ENCODE results near the gene KPTN. TPM values are rescaled to one million over a fixed set of nuclear protein-coding genes. Genes with fewer than 3 reads are reported as not detected.
"Not testable (repeated sequence)": the region's sequence is repeated elsewhere in the genome, so short reads cannot be mapped to it uniquely, and the experiment has no call there.

KPTN gene
- total RNA-seq, 1 donor from 2014 or later = 4.1 TPM

DNA sequence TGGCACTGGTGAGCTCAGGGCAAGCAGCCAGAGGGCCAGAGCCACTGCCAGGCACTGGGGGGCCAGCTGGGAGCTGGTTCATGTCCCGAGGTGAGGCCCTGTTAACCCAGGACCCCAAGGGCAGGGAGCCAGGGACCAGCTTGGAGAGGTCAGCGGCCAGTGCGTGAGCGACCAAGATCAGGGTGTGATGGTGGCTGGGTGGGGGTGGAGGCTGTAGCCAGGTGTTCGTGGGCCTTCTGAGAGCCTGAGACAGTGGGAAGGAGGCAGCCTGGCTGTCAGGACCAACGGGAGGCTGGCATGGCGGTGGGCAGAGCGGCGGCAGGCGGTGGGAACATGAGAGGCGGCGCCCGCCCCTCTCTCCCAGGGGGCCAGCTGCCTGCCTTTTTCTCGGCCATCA lies 8.1 kb upstream of the KPTN start:
- no peak for DNase-seq (ENCODE audit: low spot score)

GRCh38 chr19:47491358-47492136 lies 7.5 kb upstream of the KPTN start:
- no peak for DNase-seq (ENCODE audit: low spot score)

GRCh38 chr19:47490847-47491246 lies 6.8 kb upstream of the KPTN start:
- no peak for DNase-seq (ENCODE audit: low spot score)

- DNase-seq (ENCODE audit: low spot score) = no peak
Measured at GRCh38 chr19:47490031-47490430, 6.0 kb upstream of the KPTN start.

DNA sequence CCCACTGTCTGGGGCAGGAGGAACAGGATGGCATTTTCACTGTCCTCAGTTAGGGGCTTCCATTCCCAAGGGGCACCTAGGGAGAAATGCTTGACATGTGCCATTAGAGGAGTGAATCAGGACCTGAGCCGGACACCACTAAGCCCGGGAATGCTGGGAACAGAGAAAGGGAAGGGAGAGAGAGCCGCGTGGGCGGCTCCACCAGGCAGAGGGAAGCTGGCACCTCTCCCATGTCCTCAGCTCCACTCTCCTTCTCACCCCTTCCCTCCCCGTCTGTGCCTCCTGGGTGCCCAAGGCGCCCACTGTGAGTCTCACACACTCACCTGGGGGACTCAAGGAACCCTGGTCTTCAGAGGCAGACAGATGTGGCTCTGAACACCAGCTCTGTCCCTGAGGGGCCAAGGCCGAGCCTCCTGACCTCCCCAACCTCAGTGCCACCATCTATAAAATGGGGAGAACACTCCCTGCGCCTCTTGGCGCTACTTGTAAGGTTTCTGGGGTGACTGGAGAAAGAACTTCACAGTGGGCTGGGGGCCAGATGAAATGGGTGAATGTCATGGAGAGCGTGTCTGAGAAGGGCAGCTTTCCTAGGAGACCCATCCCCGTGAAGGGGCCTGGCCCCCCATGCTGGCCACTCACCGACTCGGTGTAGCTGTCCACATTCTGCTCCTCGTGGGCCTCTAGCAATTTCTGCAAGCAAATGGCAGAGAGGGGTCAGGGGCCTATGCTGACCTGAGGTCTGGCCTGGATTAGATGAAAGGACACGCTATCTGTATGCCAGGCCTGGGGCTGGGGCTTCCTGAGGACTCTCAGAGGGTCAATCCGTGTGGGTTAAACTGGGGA lies 5.3 kb upstream of the KPTN start:
- no peak for DNase-seq (ENCODE audit: low spot score)

DNA sequence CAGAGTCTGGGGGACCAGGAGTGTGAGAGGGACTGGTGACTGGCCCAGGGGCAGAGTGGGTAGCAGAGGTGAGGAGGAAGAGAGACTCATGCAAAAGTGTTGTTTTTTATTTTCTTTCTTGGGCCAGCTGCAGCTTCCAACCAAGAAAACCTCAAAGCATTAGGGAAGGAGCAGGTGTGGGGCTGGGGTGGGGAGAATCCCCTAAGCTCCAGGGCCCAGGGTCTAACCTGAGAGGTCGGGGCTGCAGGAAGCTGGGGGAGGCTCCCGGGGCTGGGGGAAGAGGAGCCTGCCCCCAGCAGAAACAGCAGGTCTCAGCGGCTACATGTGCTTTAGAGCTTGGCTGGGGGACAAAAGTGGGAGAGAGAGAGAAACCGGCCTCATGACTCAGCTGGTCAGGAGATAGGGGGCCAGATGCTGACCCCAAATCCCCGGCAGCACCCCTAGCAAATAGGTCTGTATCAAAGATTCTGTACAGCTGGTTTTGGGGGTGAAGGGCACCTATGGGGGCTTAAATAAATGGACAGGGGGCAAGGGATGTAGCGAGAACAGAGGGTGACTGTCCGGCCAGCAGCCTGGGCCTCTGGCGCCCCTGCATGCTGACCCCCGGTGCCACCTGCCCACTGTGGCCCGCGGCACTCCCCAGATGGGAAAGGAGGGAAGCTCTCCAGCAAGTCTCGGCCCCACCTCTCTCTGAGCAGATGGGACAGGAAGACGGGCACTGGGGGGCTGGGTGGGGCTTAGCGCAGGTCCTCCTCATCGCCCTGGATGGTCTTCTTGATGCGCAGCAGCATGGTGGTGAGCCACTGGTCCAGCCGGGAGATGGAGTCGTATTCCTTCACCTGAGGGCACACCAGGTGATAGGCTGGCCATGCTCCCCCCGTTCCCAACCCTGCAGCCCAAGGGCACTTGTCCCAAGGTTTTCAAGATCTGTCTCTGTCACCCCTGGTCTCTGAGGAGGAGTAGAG lies 3.8 kb upstream of the KPTN start:
- no peak for DNase-seq (ENCODE audit: low spot score)

GRCh38 chr19:47486900-47487299 lies 2.9 kb upstream of the KPTN start:
- no peak for DNase-seq (ENCODE audit: low spot score)

GRCh38 chr19:47486220-47486619 lies 2.2 kb upstream of the KPTN start:
- not testable (repeated sequence) for DNase-seq (ENCODE audit: low spot score)

- DNase-seq (ENCODE audit: low spot score) = no peak
Measured at GRCh38 chr19:47485210-47485609, 1.2 kb upstream of the KPTN start.

GRCh38 chr19:47483200-47483599 lies 819 bp downstream of the KPTN start:
- no peak for DNase-seq (ENCODE audit: low spot score)

DNA sequence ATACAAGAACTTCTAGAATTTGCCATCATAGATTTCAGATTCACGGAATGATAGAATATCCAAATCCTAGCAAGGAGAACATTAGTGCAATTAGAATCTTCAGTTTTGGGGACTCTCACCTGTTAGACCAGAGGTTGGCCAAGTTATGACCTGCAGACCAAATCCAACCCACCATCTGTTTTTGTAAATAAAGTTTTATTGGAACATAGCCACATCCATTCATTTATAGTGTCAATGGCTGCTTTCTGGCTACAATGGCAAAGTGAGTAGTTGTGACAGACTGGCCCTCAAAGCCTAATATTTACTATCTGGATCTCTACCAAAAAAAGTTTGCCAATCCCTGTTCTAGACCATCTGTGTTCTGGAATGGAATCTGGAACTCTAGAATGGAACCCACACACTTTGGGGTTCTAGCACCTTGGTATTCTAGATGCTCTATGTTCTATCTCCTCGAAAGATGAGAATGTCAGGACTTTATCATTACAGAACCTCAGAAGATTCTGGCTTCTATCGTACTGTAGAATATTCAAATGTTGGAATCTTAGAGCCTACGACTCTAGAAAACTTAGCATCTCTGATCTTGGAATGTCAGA lies 2.5 kb downstream of the KPTN start:
- DNase-seq (ENCODE audit: low spot score) = no peak

DNA sequence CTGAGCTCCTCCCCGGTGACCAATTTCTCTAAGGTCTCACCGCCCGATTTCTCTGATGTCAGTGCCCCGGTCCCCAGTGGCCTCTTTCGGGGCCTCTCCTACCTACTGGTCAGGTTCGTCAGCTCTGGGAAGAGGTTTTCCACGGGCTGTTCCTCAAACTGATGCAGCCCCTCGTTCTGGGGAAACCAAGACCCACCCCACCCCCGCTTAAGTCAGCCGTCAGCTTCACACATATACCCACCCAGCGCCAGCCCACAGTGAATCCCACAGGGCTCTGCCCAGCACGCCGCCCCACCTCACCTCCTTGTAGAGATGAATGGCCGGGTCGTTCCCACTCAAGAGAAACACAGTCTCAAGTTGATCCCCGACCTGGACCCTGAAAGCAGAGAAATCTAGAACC lies 3.4 kb downstream of the KPTN start:
- no peak for DNase-seq (ENCODE audit: low spot score)

- DNase-seq (ENCODE audit: low spot score) = no peak
Measured at GRCh38 chr19:47479701-47480503, 4.1 kb downstream of the KPTN start.

DNA sequence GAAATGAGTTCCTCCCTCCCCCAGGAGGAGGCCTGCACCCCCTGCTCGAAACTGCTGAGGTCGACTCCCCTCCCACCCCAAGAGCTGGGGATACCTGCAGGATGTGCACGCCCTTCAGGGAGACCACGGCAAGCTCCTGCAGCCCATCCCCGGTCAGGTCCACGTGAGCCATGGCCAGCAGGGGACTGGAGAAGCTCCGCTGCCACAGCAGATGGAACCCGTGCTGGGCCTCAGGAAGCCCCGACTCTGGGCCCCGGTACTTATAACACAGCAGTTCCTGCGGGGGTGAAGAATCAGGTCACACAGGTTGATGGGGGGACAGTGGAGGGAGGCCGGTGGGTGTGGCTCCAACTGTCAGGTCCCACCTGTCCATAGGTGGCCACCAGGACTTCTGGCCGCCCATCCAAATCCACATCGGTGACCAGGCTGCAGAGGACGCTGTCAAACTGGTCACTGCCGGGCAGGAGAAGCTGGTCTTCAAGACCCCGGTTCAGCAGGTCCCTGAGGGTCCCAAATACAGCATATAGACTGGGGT lies 7.5 kb downstream of the KPTN start:
- no peak for DNase-seq (ENCODE audit: low spot score)

GRCh38 chr19:47475465-47475864 lies 8.6 kb downstream of the KPTN start:
- DNase-seq (ENCODE audit: low spot score) = no peak

DNA sequence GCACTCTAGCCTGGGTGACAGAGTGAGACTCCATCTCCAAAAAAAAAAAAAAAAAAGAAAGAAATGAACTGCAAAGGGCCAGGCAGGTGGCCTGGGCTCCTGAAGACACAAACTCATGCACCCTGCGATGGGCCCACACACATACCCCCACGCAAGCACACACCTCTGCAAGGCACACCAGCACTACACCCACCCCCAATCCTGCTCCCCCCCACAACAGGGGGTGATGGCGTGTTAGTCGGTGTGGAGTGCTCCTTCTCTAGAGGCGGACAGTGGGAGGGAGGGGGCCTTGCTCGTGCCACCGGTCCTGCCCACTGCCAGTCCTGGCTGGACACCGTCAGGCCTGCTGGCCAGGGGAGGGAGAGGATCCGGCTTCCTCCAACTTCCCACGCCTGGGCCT lies 10.7 kb downstream of the KPTN start:
- DNase-seq (ENCODE audit: low spot score) = no peak

- DNase-seq (ENCODE audit: low spot score) = peak; percentile 88
Measured at GRCh38 chr19:47471733-47472457, 12.1 kb downstream of the KPTN start, which contains the start of gene SLC8A2. SLC8A2 (minus strand) TSS chr19:47471893; CDS start chr19:47466403, 5,490 bp downstream.

DNA sequence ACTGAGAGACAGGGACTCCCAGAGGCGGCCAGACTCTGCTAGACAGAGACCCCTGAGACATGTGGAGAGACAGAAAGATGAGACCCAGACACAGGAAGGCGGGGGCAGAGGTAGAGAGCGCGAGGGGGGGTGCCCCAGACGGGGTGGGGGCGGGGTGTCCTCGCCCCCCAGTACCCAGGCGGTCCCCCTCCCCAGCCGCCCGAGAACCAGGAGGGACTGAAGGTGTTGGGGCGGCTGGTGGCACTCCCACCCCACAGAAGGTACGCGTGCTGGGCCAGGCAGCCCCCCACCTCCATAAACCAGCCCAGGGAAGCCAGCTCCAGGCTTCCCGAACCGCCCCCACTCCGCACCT lies 12.7 kb downstream of the KPTN start:
- DNase-seq (ENCODE audit: low spot score) = no peak

GRCh38 chr19:47470447-47471195 lies 13.4 kb downstream of the KPTN start:
- DNase-seq (ENCODE audit: low spot score) = no peak

Measured in umbilical cord (tissue), 2 donors.